A673 (cell line): ENCODE data around the gene NEIL3. TPM values are rescaled to one million over a fixed set of nuclear protein-coding genes. Genes with fewer than 3 reads are reported as not detected.
A peak's percentile ranks its signal among the peaks of the same experiment; 100 is the strongest.

Experiments used
- BruUV-seq: library from RNA; stranded (reverse); fragments of 400-500 nt; replicated peaks from 2 replicates; lab custom pipeline; 2021; lab: Mats Ljungman, UMichigan
- CTCF ChIA-PET: fragments of 300-600 bp; sonication (Branson Sonifier 250); formaldehyde crosslinking; loops from one replicate; lab custom pipeline; 2022; ENCODE audit warnings: antibody characterized with exemption; lab: Charles Lee
- POLR2A ChIA-PET: fragments of 300-600 bp; sonication (Branson Sonifier 250); formaldehyde crosslinking; loops from one replicate; lab custom pipeline; 2022; ENCODE audit warnings: antibody characterized with exemption; ENCODE audit not compliant: low non-redundant PET; lab: Charles Lee
- DNase-seq: peaks from one replicate; pipeline ENCODE4 v3.0.0-alpha.2; 2015; ENCODE audit warnings: low spot score
- H3K27ac ChIP-seq: fragments of 200-600 bp; sonication (generic); 2 replicates; pipeline ENCODE4 v1.5.1; 2016; ENCODE audit warnings: mixed run types, low read depth, mild to moderate bottlenecking, mixed read lengths, antibody characterized with exemption, low read length; ENCODE audit not compliant: poor library complexity, severe bottlenecking
- H3K27me3 ChIP-seq: fragments of 200-600 bp; sonication (generic); replicated peaks from 2 replicates; pipeline ENCODE4 v1.6.1; 2017; ENCODE audit warnings: mixed run types, low read depth, mild to moderate bottlenecking, mixed read lengths, antibody characterized with exemption, low read length; ENCODE audit not compliant: insufficient read depth, poor library complexity
- H3K36me3 ChIP-seq: fragments of 200-600 bp; sonication (generic); 2 replicates; pipeline ENCODE4 v1.6.1; 2016; ENCODE audit warnings: mixed run types, mild to moderate bottlenecking, mixed read lengths, antibody characterized with exemption, low read length; ENCODE audit not compliant: insufficient read depth, poor library complexity, severe bottlenecking
- H3K4me1 ChIP-seq: fragments of 200-600 bp; sonication (generic); 2 replicates; pipeline ENCODE4 v1.6.1; 2017; ENCODE audit warnings: mixed run types, mild to moderate bottlenecking, mixed read lengths, antibody characterized with exemption, low read length; ENCODE audit not compliant: insufficient read depth, poor library complexity, severe bottlenecking
- H3K4me3 ChIP-seq: fragments of 200-600 bp; sonication (generic); 2 replicates; pipeline ENCODE4 v1.5.1; 2016; ENCODE audit warnings: low read depth, mixed run types, mild to moderate bottlenecking, mixed read lengths, low read length; ENCODE audit not compliant: poor library complexity, severe bottlenecking
- H3K9me3 ChIP-seq: fragments of 200-600 bp; sonication (generic); 2 replicates; pipeline ENCODE4 v1.6.1; 2016; ENCODE audit warnings: mixed run types, low read depth, mild to moderate bottlenecking, mixed read lengths, antibody characterized with exemption, low read length; ENCODE audit not compliant: poor library complexity, severe bottlenecking
- EZH2 ChIP-seq: fragments of 200-600 bp; sonication (generic); IDR thresholded peaks from 2 replicates; pipeline ENCODE4 v1.6.1; 2017; ENCODE audit warnings: borderline replicate concordance, low read depth, mild to moderate bottlenecking, mixed read lengths, antibody characterized with exemption, low read length; ENCODE audit not compliant: poor library complexity, severe bottlenecking
- intact Hi-C: fragments of 100-400 bp; cut with micrococcal nuclease; formaldehyde crosslinking; loops from one replicate; pipeline ENCODE4 v1.10.0; 2022; ENCODE audit not compliant: unreplicated experiment
- total RNA-seq: library from RNA; stranded (reverse); gene quantifications from 2 replicates; pipeline ENCODE4 v1.2.3, GENCODE V29; 2021
- TF ChIP-seq, protein P1 (sequence below): fragments of 300-800, 200-600 bp; sonication (generic); conservative IDR thresholded peaks from 2 replicates; pipeline ENCODE4 v1.5.1; 2017; ENCODE audit warnings: low read depth, mild to moderate bottlenecking, antibody characterized with exemption, low read length, moderate library complexity, mixed read lengths

The NEIL3 gene
- total RNA-seq, 1 experiment from 2014 or later: 24.0 TPM

DNA sequence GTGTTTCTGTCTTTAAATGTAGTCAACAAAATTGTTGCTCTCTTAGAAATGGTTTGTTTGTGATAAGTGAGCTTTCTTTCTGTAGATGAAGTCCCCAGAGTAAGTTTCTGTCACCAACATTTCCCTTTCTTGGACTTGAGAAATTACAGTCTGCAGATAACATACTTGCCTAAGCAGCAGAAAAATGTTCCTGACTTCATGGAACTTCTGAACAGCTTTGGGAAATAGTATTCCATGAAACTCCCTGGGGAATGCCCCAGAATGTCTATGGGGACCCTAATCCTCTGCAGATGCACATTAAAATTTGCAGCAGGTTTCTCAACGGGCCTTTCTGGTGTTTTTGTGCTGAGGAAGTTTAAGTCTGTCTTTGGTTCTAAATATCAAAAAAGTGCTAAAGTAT is 38.6 kb upstream of the NEIL3 start:
- Histone ChIP-seq H3K27ac (peak overlapping the region; percentile 13), H3K36me3 (no peaks in the 10 kb centered on the region), H3K27me3 (no peaks in the 10 kb centered on the region), H3K4me3 (no peak overlapping the region), H3K4me1 (peaks cover 13% of the 10 kb centered on the region), H3K9me3 (no peaks in the 10 kb centered on the region)
- ChIA-PET POLR2A (no interaction called here), CTCF (no interaction called here)
- peak; percentile 44 for DNase-seq
- intact Hi-C loops: no loop called here
- BruUV-seq: no TSS peak
- TF ChIP-seq, protein P1, sequence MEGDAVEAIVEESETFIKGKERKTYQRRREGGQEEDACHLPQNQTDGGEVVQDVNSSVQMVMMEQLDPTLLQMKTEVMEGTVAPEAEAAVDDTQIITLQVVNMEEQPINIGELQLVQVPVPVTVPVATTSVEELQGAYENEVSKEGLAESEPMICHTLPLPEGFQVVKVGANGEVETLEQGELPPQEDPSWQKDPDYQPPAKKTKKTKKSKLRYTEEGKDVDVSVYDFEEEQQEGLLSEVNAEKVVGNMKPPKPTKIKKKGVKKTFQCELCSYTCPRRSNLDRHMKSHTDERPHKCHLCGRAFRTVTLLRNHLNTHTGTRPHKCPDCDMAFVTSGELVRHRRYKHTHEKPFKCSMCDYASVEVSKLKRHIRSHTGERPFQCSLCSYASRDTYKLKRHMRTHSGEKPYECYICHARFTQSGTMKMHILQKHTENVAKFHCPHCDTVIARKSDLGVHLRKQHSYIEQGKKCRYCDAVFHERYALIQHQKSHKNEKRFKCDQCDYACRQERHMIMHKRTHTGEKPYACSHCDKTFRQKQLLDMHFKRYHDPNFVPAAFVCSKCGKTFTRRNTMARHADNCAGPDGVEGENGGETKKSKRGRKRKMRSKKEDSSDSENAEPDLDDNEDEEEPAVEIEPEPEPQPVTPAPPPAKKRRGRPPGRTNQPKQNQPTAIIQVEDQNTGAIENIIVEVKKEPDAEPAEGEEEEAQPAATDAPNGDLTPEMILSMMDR: no peak
- TF ChIP-seq EZH2: no peak

DNA sequence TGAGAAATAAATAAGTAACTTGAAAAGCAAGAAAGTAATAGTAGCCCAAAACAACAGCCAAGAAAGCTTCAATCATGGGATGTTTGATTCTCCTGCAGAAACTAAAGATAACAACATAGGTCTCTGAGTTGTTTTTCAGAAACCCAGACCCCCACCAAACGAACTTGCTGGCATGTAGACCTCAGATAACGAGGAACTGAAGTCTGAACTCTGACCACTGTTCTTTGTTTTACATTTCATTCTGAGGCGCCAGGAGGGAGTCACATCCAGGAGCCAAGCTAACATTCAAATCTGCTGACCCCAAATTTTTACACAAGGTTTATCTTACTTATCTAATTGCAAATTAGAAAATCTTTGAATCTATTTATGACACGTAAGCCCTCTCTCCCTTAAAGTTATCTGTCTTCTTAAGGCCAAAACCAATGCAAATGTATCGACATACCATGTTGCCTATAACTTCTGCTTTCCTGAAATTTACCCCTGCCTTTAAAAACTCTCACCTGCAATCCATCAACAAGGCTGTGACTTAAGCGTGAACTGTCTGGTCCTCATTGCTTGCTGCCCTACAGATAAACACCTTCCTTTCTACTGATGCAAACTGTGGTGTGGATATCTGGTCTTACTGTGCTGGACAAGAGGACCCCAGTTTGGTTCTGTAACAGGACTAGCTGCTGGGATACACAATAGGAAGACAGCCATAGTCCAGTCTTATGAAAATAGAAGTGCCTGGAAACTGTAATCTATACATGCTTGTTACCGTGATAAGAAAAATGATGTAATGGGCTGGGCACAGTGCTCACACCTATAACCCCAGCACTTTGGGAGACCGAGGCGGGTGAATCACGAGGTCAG is 37.5 kb upstream of the NEIL3 start:
- Histone ChIP-seq H3K27me3 (no peaks in the 10 kb centered on the region), H3K4me1 (peaks cover 13% of the 10 kb centered on the region), H3K9me3 (no peaks in the 10 kb centered on the region), H3K27ac (peak overlapping the region; percentile 13), H3K4me3 (no peak overlapping the region), H3K36me3 (no peaks in the 10 kb centered on the region)
- DNase-seq: no peak
- TF ChIP-seq, protein P1: no peak
- no peak for TF ChIP-seq EZH2
- ChIA-PET POLR2A (no interaction called here), CTCF (no interaction called here)
- intact Hi-C loops: no loop called here
- BruUV-seq: no TSS peak

DNA sequence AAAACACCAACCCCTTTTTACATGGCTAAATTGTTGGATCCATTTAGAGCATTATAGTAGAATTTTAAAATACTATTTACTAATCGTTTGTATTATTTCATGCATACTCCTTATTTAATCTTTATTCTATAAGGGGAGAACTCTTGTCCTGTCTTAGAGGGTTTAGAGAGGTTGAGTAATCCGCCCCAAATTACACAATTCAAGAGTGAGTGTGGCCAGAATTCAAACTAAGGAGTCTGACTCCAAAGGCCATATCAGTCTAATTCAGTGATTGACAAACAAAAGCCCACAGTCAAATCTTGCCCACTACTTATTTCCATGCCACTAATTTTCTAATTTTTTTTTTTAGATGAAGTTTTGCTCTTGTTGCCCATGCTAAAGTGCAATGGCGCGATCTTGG is 33.7 kb upstream of the NEIL3 start:
- Histone ChIP-seq H3K4me3 (no peak overlapping the region), H3K9me3 (no peaks in the 10 kb centered on the region), H3K36me3 (no peaks in the 10 kb centered on the region), H3K27me3 (no peaks in the 10 kb centered on the region), H3K4me1 (peaks cover 8% of the 10 kb centered on the region), H3K27ac (no peak overlapping the region)
- BruUV-seq: no TSS peak
- CTCF ChIA-PET: no interaction called here
- TF ChIP-seq EZH2: no peak
- TF ChIP-seq, protein P1: no peak
- no peak for DNase-seq
- POLR2A ChIA-PET: no interaction called here
- intact Hi-C loops: no loop called here
